GM12875 (cell line): ENCODE data around the gene SELENOS.

ENCODE experiments used
- H3K4me3 ChIP-seq: one replicate; pipeline ENCODE4 v1.5.1; 2011; ENCODE audit warnings: low read depth, low read length, control low read depth
- TF ChIP-seq, protein P1 (sequence below): IDR thresholded peaks from 2 replicates; pipeline ENCODE4 v1.5.1; 2011; ENCODE audit warnings: low read depth, mild to moderate bottlenecking, control low read depth, inconsistent platforms, low read length, moderate library complexity, borderline replicate concordance; ENCODE audit not compliant: insufficient read depth

Gene SELENOS

DNA sequence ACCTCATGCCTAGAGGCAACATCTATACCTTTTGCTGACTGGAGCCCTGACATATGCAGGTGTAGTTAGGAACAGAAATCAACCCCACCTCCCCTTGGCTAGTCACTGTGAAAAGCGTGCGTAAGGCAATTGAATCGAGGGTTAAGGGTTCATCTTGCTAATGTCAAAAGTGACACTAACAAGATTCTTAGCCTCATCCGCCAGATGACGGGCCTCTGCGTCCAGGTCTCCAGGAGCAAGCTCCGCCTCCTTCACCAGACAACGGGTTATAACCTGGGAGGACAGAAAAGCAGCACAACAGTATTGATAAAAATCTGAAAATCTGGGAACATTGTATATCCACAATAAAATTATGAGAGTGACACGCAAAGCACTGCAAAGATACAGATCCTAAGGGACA, 4.7 kb downstream of the SELENOS start:
- TF ChIP-seq, protein P1, sequence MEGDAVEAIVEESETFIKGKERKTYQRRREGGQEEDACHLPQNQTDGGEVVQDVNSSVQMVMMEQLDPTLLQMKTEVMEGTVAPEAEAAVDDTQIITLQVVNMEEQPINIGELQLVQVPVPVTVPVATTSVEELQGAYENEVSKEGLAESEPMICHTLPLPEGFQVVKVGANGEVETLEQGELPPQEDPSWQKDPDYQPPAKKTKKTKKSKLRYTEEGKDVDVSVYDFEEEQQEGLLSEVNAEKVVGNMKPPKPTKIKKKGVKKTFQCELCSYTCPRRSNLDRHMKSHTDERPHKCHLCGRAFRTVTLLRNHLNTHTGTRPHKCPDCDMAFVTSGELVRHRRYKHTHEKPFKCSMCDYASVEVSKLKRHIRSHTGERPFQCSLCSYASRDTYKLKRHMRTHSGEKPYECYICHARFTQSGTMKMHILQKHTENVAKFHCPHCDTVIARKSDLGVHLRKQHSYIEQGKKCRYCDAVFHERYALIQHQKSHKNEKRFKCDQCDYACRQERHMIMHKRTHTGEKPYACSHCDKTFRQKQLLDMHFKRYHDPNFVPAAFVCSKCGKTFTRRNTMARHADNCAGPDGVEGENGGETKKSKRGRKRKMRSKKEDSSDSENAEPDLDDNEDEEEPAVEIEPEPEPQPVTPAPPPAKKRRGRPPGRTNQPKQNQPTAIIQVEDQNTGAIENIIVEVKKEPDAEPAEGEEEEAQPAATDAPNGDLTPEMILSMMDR = no peak
- no peak overlapping the region for H3K4me3 ChIP-seq

DNA sequence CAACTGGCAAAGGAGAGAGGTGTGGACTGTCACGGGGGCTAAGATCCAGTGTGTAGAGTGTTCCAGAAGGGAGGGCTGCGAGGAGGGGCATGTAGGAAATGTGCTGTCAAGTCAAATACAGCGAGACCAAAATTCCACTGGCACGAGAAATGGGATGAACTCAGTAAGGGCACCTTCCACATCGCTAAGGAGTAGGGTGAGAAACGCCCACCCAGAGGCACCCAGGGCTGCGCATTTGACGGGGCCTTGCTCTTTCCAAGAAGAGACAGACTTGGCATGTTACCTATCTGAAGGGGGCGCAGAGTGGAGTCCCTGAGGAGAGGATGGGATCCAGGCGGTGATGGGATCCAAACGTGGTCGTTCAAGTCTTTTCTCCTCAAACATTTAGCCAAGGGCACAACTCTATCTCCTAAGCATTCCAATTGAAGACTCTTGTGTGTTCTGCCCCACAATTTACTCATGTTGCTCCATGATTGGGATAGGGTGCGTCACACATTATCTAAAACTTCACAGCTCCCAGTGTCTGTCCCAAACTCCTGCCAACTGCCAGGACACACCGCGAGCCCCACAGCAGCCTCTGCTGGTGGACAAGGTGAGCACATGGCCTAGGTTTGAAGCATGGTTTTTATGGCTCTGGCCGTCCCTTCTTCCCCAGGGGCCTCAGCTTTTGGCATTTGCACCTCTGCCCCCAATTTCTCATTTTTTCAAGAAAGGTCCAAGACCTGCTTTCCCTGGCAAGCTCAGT, 7.6 kb downstream of the SELENOS start:
- TF ChIP-seq, protein P1 = peak; percentile 46; the same call in 1 of the 2 replicates
- no peak overlapping the region for H3K4me3 ChIP-seq

DNA sequence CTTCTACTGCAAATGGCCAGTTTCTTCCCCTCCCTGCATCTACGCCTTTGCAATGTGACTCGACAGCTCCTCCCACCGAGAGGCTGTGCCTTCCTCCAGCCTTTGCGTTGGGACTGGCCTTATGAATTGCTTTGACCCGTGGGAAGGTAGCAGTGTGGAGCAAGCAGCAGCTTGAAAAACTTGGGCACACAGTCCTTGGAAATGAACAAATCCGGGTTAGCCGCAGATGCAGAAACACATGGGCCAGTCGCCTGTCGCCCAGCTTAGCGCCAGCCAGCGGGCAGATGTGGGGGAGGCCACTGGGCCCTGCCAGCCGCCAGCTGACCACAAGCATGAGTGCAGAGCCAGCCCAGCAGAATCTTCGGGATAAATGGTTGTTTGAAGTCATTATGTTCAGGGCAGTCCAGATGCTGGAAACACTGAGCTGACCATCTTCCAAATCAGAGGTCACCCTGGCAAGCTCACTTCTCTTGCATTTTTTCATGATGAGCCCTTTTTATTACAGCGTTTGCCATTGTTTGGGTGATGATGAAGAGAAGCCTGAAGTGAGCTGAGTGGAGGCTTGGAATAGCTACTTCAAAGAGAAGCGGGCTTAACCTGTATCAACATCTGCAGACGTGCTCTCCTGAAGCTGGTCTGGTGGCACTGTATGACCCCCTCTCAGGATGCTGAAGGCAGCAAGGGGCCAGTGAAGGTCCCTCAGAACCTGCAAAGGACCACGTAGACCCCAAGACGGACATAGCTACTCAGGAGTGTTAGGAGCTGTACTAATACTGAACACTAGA, 9.8 kb downstream of the SELENOS start:
- no peak overlapping the region for H3K4me3 ChIP-seq
- TF ChIP-seq, protein P1 = no peak

- TF ChIP-seq, protein P1 = no peak
- H3K4me3 ChIP-seq = no peak overlapping the region
Measured at GRCh38 chr15:101266787-101267186, 10.5 kb downstream of the SELENOS start.

GRCh38 chr15:101266034-101266433, 11.3 kb downstream of the SELENOS start:
- TF ChIP-seq, protein P1 = no peak
- H3K4me3 ChIP-seq = no peak overlapping the region

GRCh38 chr15:101264911-101265641, 12.2 kb downstream of the SELENOS start:
- TF ChIP-seq, protein P1 = no peak
- no peak overlapping the region for H3K4me3 ChIP-seq

- no peak overlapping the region for H3K4me3 ChIP-seq
- TF ChIP-seq, protein P1 = no peak
Measured at GRCh38 chr15:101264011-101264410, 13.3 kb downstream of the SELENOS start.
